Measurements from ENCODE around the gene GALNT17. TPM values are rescaled to one million over a fixed set of nuclear protein-coding genes. Genes with fewer than 3 reads are reported as not detected.

The GALNT17 gene
- total RNA-seq, 1 donor from 2014 or later = not detected

GRCh38 chr7:71507680-71508602 is 376.0 kb downstream of the GALNT17 start:
- DNase-seq = no peak

- no peak for DNase-seq
Measured at GRCh38 chr7:71509381-71509780, 377.4 kb downstream of the GALNT17 start.

GRCh38 chr7:71511361-71511807 is 379.4 kb downstream of the GALNT17 start:
- no peak for DNase-seq

DNA sequence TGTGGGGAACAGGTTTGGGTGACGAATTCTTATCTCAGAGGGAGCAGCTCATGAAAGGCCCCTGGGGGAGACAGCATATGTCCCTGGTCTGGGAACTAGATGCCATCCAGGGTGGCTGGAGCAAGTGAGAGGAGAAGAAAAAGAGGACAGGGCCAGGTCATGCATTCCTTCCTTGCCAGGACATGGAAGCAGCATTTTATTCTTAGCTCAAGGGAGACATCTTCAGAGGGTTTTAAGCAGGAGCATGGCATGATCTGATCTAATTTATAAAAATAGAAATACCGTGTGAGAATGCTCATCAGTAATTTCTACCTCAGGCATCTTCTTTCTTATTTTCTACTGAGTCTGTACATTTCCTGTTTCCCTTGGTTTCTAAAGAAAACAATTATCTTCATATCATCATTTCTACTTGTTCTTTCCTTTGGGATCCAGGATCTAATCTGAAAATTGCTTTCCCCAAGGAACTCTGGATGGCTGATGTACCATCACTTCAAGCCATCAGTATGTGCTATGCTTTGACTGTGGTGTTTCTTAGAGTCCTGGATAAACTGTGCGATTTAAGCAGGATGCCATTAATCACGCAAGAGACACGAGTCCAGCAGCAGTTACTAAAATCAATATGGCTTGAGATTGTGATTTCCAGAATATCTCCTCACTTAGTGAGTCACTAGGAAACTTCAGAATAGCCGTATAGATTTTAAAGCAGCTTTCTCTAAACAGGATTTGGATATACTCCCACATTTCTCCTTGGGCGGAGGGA is 386.2 kb downstream of the GALNT17 start:
- DNase-seq = no peak

- no peak for DNase-seq
Measured at GRCh38 chr7:71518880-71519279, 386.9 kb downstream of the GALNT17 start.

DNA sequence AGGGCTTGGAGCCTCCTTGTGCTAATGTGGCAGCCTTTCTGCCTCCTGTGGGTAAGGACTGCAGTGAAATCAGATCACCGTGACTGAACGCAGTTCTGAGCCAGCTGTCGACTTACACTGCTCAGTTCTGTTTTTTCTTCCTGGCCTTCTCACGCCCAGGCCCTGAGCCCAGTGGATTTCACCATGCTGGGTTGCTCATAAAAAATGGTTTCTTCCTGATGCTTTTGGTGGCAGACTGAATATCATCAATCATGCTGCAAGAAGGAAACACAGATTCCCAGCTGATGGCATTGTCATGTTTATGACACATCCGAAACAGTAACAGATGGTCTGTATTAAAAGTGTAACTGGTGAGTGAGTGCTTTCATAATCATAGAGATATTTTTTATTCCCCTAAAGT is 389.6 kb downstream of the GALNT17 start:
- no peak for DNase-seq

DNA sequence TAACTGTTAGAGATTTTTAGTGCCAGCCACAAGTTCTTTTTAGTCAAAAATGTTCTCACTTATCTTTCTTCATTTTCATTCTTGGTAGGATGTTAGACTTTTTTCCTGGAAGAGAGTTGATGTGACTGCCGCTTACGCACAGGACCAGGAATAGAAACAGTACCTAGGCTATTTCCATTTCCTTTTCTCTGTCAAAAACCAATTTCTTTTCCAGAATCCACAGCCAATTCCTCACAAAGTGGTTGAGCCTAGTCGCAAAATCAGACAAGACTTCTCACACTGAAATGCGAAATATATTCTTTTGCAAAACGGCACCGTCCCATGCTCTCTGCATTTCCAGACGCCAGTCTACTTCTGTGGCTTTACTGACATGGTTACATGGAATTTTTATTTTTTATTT is 394.2 kb downstream of the GALNT17 start:
- DNase-seq = no peak

DNA sequence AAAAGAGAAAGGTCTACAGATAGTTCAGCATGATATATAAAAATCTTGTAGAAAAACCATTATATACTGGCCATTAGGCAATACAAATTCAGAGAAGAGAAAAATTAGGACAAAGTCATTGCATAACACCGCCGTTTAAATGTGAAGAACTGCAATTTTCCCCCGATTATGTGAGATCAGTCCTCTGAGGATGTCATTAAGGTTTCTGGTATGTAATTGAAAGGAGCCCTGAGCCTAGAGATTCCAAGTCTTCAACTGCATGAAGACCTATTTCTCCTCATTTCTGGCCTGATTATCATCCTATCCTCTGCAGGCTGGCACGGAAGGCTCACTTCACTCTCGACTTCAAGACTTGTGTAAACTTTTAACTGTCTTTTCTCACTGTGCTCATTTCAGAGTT is 395.3 kb downstream of the GALNT17 start:
- no peak for DNase-seq

DNA sequence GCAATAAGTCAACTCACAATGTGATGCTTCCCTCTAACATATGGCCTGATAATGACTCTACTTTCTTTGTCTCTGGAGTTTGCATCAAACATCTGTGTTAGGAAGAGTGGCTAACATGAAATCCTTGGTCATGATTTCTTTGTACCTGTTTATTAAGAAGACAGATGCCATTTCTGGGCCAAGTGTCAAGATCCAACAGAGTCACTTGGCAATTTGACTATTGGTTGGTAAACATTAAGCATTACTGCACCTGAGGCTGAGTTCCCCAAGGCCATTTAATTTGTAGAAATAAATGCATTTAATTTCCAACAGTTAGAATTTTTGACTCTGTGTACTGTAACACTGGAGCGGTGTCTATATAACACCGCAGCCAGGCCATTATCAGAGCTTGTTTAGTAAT is 403.7 kb downstream of the GALNT17 start:
- DNase-seq = no peak

- no peak for DNase-seq
Measured at GRCh38 chr7:71538210-71538609, 406.3 kb downstream of the GALNT17 start.

DNA sequence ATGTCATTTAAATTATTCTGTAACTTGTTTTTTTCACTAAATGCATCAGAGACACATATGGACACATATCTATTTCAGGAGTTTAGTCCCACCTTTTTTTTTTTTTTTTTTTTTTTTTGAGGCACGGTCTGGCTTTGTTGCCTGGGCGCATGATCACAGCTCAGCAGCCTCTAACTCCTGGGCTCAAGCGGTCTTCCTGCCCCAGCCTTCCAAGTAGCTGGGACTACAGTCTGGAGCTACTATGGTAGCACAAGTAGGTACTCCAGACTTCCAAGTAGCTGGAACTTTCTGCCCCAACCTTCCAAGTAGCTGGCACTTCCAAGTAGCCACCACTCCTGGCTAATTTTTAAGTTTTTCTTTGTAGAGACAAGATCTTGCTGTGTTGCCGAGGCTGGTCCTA is 407.7 kb downstream of the GALNT17 start:
- no peak for DNase-seq

DNA sequence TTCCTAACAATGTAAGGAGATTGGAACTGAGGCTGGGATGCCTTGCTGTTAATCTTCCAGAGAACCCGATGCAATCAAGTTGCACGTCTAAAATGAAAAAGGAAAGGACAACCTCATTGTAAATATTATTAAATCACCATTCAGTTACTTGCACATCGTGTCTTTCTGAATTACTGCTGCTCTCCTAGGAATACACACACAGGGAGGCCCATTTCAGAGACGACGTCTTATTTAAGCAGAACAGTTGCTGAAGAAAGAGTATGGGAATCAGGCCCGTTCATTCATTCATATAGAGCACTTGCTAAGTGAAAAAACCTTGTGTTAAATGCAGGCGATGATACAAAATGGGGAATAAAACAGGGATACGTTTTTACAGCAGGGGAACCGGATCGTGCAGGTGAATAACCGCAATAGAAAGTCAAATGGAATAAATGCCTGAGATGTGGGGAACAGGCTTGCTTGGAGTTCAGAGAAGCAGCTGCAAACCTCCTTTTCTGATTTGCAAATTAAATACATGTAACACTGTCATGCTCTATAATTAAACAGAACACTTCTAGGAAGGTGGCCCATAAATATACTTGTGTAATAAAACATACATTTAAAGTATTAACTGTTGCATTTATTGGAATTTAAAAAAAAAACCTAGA is 409.9 kb downstream of the GALNT17 start:
- no peak for DNase-seq

DNA sequence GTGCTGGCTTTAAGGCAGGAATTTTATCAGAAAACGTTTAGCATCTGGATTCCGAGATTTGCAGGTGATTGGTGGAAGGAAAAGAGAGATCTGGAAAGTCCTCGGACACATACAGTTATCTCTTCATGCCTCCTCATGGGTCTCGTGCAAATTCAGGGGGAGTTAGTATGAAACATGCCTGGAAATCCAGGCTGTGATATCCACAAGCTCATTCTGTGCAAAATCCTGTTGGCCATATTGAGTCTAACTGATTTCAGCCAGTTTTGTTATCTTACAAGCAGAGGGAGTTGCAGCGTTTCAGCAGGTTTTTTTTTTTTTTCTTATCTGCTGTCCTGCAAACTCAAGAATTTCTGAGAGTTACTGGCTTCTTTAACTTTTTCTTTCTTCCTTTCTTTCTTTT is 411.5 kb downstream of the GALNT17 start:
- no peak for DNase-seq

- DNase-seq = no peak
Measured at GRCh38 chr7:71544816-71545215, 412.9 kb downstream of the GALNT17 start.

DNA sequence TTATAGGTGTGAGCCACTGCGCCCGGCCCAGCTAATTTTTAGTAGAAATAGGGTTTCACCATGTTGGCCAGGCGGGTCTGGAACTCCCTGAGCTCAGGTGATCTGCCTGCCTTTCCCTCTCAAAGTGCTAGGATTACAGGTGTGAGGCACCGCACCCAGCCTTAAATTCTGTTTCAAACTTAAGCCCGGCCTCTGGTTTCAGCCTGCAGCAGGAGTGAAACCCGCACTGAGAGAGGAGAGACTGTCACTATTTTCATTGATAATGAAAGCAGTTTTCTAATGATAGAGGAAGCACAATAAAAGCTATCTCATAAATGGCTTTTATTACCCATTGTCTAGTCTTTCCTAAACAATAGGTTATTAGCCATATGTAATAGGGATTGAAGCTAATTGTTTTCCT is 415.5 kb downstream of the GALNT17 start:
- DNase-seq = no peak

DNA sequence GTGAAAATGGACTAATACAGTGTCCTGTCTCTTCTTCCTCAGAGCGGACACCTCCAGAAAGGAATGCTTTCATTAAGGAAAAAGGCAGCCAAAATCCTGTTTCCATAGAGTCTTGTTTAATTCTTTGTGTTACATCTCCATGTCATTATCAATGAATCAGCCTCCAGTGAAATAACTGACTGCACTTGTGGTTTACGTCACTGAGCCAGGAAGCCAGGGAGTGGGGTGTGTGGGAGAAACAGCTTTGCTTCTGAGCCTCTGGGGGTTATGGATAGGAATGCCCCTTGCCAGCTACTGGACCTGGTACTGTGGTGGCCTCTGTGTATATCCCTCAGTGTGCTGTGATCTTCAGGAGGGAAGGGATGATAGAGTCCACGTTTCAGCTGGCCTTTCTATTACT is 416.8 kb downstream of the GALNT17 start:
- DNase-seq = no peak

DNA sequence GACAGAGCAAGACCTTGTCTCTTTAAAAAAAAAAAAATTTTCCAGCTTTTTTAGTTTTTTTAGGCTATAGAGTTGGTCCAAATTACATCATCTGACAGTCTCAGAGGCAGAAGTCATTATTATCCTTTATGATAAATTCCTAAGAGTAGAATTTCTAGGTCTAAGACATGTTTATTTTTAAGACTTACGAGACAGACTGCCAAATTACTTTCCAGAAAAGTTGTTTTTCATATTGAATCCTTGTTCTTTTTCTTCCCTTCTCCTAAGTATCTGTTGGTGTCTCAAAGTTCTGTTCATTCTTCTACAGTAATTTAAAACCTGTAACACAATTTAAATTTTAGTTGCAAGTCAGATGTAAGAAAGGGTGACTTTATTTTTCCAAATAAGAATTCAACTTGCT is 421.4 kb downstream of the GALNT17 start:
- DNase-seq = no peak

DNA sequence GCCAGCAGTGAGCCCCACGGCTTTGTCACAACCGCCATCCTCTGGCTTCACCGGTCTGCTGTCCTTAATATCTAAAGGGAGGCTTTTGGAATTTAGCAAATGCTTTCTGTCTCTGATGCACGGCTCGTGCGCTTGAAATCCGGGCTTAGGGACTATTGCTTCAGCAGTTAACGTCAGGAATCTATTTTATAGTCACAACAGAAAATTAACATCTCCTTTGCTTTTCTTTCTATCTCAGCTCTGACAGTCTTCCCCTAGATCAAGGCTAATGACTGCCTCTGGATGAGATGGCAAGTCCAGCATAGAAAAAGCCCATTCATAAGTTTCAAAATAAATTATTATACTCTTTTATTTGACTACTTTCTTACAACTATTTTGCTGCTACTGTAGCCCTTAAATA is 423.8 kb downstream of the GALNT17 start:
- no peak for DNase-seq

GRCh38 chr7:71558806-71559613 is 427.1 kb downstream of the GALNT17 start:
- DNase-seq = no peak

GRCh38 chr7:71560354-71560995 is 428.5 kb downstream of the GALNT17 start:
- no peak for DNase-seq

DNA sequence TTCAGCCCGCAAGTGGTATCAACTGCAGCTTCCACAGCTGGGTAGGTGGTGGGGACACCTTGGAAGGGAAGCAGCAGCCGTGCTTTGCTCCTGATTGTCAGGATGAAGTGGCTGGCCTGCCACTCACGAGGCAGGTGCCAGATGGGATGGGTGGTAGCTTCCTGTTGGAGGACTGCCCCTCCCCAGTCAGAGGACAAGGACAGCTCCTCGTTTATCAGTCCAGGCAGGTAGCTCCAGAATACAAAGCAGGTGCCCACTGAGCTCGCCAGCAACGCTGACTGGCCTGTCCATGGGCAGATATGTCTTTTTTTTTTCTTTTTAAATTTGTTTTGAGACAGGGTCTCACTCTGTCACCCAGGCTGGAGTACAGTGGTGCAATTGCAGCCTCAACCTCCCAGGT is 431.3 kb downstream of the GALNT17 start:
- no peak for DNase-seq

DNA sequence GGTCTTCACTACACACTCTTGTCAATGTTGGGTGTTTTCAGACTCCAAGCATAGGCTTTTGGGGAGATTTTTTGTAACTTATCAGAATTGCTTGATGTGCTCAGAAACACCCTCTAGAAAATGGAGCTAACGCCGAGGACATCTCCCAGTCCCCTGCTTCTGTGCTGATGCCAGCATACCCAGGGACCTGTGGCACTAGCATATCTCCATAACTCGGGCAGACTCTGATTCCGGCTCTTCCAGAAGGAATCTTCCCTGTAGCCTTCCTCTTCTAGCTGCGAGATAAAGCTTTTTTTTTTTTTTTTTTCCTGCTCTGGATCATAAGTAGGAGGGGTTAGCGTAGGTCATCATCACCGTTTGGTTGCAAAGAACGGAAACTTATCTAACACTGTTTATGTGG is 434.4 kb downstream of the GALNT17 start:
- no peak for DNase-seq

Measured in dermis blood vessel endothelial cell (primary cell).